GM12801 (cell line): ENCODE results near the gene CREG1.

Source experiments
- TF ChIP-seq, protein P1 (sequence below): IDR thresholded peaks from one replicate; pipeline ENCODE4 v1.5.1; 2011; ENCODE audit warnings: control low read depth; ENCODE audit not compliant: insufficient read length; ENCODE audit errors: extremely low read depth

CREG1 gene

DNA sequence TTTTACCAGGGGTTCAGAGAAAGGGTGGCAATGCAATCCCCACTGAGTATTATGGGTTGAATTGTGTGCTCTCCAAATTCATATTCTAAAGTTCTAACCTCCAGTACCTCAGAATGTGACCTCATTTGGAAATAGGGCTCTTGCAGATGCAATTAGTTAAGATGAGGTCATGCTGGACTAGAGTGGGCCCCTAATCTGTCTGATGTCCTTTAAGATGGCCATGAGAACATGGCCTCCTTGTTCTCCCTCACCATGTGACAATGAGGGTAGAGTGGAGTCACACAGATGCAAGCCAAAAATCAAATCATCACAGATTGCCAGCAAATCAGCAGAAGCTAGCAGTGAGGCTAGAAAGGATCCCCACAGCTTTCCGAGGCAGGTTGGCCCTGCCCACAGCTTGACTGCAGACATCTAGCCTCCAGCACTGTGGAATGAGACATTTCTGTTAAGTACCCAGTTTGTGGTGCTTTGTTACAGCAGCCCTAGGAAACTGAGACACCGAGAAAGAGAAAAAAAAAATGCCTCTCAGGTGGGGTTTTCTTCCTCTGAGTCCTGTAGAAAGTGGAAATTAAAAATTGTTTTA lies 25.5 kb upstream of the CREG1 start:
- TF ChIP-seq, protein P1, sequence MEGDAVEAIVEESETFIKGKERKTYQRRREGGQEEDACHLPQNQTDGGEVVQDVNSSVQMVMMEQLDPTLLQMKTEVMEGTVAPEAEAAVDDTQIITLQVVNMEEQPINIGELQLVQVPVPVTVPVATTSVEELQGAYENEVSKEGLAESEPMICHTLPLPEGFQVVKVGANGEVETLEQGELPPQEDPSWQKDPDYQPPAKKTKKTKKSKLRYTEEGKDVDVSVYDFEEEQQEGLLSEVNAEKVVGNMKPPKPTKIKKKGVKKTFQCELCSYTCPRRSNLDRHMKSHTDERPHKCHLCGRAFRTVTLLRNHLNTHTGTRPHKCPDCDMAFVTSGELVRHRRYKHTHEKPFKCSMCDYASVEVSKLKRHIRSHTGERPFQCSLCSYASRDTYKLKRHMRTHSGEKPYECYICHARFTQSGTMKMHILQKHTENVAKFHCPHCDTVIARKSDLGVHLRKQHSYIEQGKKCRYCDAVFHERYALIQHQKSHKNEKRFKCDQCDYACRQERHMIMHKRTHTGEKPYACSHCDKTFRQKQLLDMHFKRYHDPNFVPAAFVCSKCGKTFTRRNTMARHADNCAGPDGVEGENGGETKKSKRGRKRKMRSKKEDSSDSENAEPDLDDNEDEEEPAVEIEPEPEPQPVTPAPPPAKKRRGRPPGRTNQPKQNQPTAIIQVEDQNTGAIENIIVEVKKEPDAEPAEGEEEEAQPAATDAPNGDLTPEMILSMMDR, result no peak

DNA sequence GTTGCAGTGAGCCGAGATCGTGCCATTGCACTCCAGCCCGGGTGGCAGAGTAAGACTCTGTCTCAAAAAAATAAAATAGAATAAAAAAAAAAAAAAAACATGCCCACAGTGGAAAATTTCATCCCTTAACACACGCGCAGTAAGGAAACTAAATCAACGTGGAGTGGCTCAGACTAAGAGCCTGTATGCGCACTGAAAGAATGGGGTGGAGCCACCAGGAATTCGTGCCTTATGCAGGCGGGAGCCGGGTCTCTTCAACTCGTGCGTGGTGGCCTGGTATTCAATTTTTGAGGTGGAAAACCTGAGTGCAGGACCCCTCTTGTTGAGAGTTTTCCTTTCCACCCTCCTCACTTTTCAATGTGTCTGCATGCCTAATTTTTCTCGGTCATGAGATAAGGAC lies 22.1 kb upstream of the CREG1 start:
- TF ChIP-seq, protein P1, result no peak

DNA sequence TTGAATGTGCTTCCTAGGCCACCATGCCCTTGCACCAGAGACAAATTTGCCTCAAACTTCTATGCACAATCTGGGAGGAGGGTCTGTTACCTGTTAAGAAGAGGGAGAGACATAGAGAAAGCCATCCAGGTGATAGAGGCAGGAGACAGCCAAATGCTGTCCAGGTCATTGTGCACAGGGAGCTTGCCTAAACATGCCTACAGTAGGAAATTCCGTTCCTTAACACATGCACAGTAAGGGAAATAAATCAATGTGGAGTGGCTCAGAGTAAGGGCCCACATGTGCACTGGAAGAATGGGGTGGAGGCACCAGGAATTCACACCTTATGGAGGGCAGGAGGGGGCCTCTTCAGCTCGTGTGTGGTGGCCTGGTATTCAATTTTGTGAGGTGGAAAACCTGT lies 19.5 kb upstream of the CREG1 start:
- TF ChIP-seq, protein P1, result no peak

DNA sequence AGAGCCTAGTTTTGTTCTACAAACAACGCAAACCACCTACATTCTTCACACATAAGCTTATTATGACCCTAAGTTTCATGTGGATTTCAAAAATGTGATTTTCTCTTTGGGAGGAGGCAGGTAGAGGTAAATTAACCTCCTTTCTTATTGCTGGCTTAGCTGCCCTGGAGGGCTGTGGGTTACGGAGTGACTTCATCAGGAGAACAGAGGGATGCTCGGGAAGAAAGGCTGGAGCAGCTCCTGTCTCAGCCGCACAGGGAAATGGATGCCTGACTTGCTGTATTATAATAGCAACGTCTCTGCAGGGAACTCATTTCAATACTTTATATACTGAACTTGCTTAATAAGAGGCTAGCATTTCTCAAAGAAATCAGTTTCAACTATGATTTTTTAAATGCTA lies 14.1 kb upstream of the CREG1 start:
- TF ChIP-seq, protein P1, result no peak

DNA sequence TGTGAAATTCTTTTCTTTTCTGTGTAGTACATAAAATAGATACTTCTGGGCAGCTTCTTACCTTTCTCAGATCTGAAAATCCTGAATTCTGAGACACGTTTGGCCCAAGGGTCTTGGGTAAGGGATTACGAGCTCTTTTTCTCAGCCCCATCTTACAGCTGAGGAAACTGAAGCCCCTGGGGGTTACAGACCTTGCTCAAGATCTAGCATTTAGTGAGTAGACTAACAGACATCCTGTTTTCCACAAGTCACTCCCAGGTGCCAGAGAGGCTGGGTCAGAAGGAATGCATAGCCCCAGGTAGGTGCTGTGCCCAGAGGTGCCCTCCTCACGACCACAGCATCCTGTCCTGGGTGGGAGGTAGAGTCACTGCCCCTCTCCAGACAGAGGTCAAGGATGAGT lies 13.2 kb upstream of the CREG1 start:
- TF ChIP-seq, protein P1, result no peak

DNA sequence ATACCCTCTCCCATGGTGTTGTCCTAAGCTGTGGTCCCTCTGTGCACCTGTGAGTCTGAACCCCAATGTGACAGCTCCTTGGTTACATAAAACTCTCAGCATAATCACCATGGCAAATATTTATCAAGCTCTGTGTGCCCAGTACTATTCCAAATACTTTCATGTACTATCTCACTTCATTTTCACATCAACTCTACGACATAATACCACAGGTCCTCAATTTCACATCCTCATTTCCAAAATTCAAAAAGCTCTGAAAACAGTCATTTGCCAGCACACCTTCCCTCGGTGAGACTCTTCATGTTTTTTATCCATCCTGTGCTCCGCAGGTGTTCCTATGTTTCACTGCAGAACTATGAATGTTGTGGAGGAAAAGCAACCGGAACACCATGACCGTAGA lies 12.4 kb upstream of the CREG1 start:
- TF ChIP-seq, protein P1, result no peak

DNA sequence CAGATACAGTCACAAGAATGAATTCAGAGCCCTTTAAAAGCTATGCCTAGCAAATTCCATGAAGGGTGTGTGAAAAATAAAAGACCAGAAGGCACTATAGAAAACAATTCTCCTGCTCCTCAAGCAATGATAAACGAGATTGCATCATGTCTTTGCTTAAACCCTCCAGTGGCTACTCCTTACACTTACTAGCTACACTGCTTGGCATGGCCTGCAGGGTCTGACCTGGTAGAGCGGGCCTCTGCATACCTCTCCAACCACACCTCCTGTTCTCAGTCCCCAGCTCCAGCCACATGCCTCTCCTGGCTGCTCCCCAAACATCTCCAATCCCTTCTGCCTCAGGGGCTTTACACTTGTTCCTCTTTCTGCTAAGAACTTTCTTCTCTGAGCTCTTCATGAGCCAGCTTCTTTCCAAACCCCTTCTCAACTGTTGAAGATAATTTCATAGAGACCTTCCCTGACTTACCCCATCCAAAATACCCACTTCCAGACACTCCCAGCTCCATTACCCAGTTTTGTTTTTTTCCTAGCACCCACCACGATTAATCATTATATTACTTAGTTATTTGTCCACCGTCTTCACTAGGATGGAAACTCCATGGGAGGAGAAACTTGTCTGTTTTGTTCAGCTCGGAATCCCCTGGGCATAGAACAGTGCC lies 11.2 kb upstream of the CREG1 start:
- TF ChIP-seq, protein P1, result no peak
